Colonic mucosa (tissue), 4 donors: Measurements from ENCODE around the gene MED20. TPM values are rescaled to one million over a fixed set of nuclear protein-coding genes. Genes with fewer than 3 reads are reported as not detected.

Source experiments
- DNase-seq: peaks from one replicate; pipeline ENCODE4 v3.0.0-alpha.2; 2020
- H3K27ac ChIP-seq: fragments of 200-600 bp; one replicate; pipeline ENCODE4 v1.8.0; 2021
- H3K27me3 ChIP-seq: fragments of 200-600 bp; one replicate; pipeline ENCODE4 v1.8.0; 2021
- H3K36me3 ChIP-seq: fragments of 200-600 bp; one replicate; pipeline ENCODE4 v1.8.0; 2021
- H3K4me1 ChIP-seq: fragments of 200-600 bp; one replicate; pipeline ENCODE4 v1.8.0; 2021; ENCODE audit warnings: mild to moderate bottlenecking
- H3K4me3 ChIP-seq: fragments of 200-600 bp; one replicate; pipeline ENCODE4 v1.8.0; 2021
- H3K9ac ChIP-seq, 2 donors: one replicate each; pipeline ENCODE4 v1.7.0; 2013; ENCODE audit warnings: control low read depth in 2 of 2, low read depth in 2 of 2, low read length in 2 of 2
- H3K9me3 ChIP-seq: fragments of 200-600 bp; one replicate; pipeline ENCODE4 v1.8.0; 2021
- intact Hi-C: fragments of 100-400 bp; cut with DNase I; formaldehyde crosslinking; loops from one replicate; pipeline ENCODE4 v1.14.1; 2022
- total RNA-seq, 2 donors: library from RNA; stranded (reverse); fragmentation: NEBNext Ultra II Directional in 1 of 2; extraction: Animal tissue kit (Norgen Biotek cat#: 25700) in 1 of 2; gene quantifications; one replicate each; pipeline ENCODE4 v1.2.1, GENCODE V29; 2021
- TF ChIP-seq, protein P1 (sequence below): fragments of 200-600 bp; IDR thresholded peaks from one replicate; pipeline ENCODE4 v1.8.0; 2022; ENCODE audit warnings: antibody characterized with exemption, mild to moderate bottlenecking
- donor health status: healthy.
- donor health status: DM: no; HTN: no; CAD: no.
- donor health status: DM: no; HTN: no; CAD: no.

Gene MED20
- total RNA-seq, 2 donors from 2014 or later, result 15.0 to 22.9 TPM

GRCh38 chr6:41937472-41937860 is 16.5 kb upstream of the MED20 start:
- H3K9me3 ChIP-seq, result no peaks in the 10 kb centered on the region
- no peak for DNase-seq
- no peak overlapping the region for H3K4me3 ChIP-seq
- H3K4me1 ChIP-seq, result peaks cover 21% of the 10 kb centered on the region
- H3K27ac ChIP-seq, result peak overlapping the region; percentile 35
- TF ChIP-seq, protein P1, sequence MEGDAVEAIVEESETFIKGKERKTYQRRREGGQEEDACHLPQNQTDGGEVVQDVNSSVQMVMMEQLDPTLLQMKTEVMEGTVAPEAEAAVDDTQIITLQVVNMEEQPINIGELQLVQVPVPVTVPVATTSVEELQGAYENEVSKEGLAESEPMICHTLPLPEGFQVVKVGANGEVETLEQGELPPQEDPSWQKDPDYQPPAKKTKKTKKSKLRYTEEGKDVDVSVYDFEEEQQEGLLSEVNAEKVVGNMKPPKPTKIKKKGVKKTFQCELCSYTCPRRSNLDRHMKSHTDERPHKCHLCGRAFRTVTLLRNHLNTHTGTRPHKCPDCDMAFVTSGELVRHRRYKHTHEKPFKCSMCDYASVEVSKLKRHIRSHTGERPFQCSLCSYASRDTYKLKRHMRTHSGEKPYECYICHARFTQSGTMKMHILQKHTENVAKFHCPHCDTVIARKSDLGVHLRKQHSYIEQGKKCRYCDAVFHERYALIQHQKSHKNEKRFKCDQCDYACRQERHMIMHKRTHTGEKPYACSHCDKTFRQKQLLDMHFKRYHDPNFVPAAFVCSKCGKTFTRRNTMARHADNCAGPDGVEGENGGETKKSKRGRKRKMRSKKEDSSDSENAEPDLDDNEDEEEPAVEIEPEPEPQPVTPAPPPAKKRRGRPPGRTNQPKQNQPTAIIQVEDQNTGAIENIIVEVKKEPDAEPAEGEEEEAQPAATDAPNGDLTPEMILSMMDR, result no peak
- H3K36me3 ChIP-seq, result peaks cover 4% of the 10 kb centered on the region
- intact Hi-C loops, result loop anchor here (5.0 kb wide), 1 partner anchor 105 kb away; no protein-coding TSS in a partner anchor
- no peaks in the 10 kb centered on the region for H3K27me3 ChIP-seq
- H3K9ac ChIP-seq, result no peak overlapping the region

- intact Hi-C loops, result loop anchor here (5.0 kb wide), 1 partner anchor 106 kb away; no protein-coding TSS in a partner anchor
- TF ChIP-seq, protein P1, result peak; percentile 70
- Histone ChIP-seq H3K9ac (no peak overlapping the region), H3K4me1 (peaks cover 18% of the 10 kb centered on the region), H3K9me3 (no peaks in the 10 kb centered on the region), H3K4me3 (no peak overlapping the region), H3K27ac (no peak overlapping the region), H3K36me3 (peaks cover 11% of the 10 kb centered on the region), H3K27me3 (no peaks in the 10 kb centered on the region)
- peak; percentile 72 for DNase-seq
Observed at GRCh38 chr6:41936073-41936837, 15.3 kb upstream of the MED20 start.

DNA sequence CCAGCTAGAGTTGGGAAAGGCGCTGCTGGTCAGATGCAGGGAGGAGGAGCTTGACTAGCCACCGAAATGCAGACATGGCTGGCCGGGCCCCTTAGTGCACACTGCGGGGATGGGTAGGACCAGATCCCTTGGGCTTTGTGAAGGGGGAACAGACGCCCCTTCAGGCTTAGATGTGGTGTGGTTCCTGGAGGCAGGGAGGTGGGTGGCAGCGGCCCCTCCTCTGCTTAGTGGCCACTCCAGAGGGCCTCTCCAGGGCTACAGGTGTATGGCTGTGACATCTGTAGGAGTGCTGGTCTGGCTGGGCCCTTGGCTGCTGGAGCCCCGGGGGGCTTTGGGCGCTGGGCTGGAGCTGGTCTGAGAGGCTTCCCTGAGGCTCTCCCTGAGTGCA is 14.7 kb upstream of the MED20 start:
- Histone ChIP-seq H3K4me3 (no peak overlapping the region), H3K4me1 (peaks cover 18% of the 10 kb centered on the region), H3K27ac (no peak overlapping the region), H3K9ac (no peak overlapping the region), H3K27me3 (no peaks in the 10 kb centered on the region), H3K36me3 (peaks cover 11% of the 10 kb centered on the region), H3K9me3 (no peaks in the 10 kb centered on the region)
- DNase-seq, result no peak
- intact Hi-C loops, result loop anchor here (5.0 kb wide), 1 partner anchor 107 kb away; no protein-coding TSS in a partner anchor
- TF ChIP-seq, protein P1, result no peak

- no peak overlapping the region for H3K9ac ChIP-seq
- no peaks in the 10 kb centered on the region for H3K9me3 ChIP-seq
- peaks cover 11% of the 10 kb centered on the region for H3K36me3 ChIP-seq
- no peak overlapping the region for H3K27ac ChIP-seq
- TF ChIP-seq, protein P1, result no peak
- H3K4me1 ChIP-seq, result peaks cover 16% of the 10 kb centered on the region
- no peak for DNase-seq
- intact Hi-C loops, result loop anchor here (5.0 kb wide), 1 partner anchor 107 kb away; no protein-coding TSS in a partner anchor
- H3K4me3 ChIP-seq, result no peak overlapping the region
- no peaks in the 10 kb centered on the region for H3K27me3 ChIP-seq
Observed at GRCh38 chr6:41935193-41935574, 14.2 kb upstream of the MED20 start.

- Histone ChIP-seq H3K9me3 (no peaks in the 10 kb centered on the region), H3K4me1 (peaks cover 10% of the 10 kb centered on the region), H3K27ac (no peak overlapping the region), H3K9ac (no peak overlapping the region), H3K4me3 (no peak overlapping the region), H3K27me3 (no peaks in the 10 kb centered on the region), H3K36me3 (peaks cover 11% of the 10 kb centered on the region)
- TF ChIP-seq, protein P1, result no peak
- no peak for DNase-seq
- intact Hi-C loops, result loop anchor here (5.0 kb wide), 1 partner anchor 108 kb away; no protein-coding TSS in a partner anchor
Observed at GRCh38 chr6:41934278-41935192, 13.6 kb upstream of the MED20 start.
